HG02938 (cell line): ENCODE measurements around the gene PAF1.

Source experiments
- ATAC-seq: cut with Tn5 transposase; IDR thresholded peaks from one replicate; pipeline ENCODE4 v1.9.1; 2021; ENCODE audit warnings: mild to moderate bottlenecking, moderate library complexity; ENCODE audit not compliant: unreplicated experiment

Gene PAF1

GRCh38 chr19:39390751-39391437 is at the start of gene PAF1, which contains the start of gene MED29:
PAF1 (minus strand) TSS chr19:39391106; CDS start chr19:39390864, 242 bp downstream.
MED29 (plus strand) TSS chr19:39391378; CDS start chr19:39391423, 45 bp downstream.
- ATAC-seq = peak; percentile 93

GRCh38 chr19:39438270-39438934 is 47.5 kb upstream of the PAF1 start:
- no peak for ATAC-seq

GRCh38 chr19:39436350-39436716 is 45.4 kb upstream of the PAF1 start:
- no peak for ATAC-seq

- peak; percentile 60 for ATAC-seq
Measured at GRCh38 chr19:39435499-39436349, 44.8 kb upstream of the PAF1 start, which contains the start of gene RPS16. RPS16 (minus strand) TSS chr19:39435949; CDS start chr19:39435895, 54 bp downstream.

GRCh38 chr19:39434123-39435076 is 43.5 kb upstream of the PAF1 start:
- ATAC-seq = no peak

GRCh38 chr19:39433480-39434079 is 42.7 kb upstream of the PAF1 start:
- no peak for ATAC-seq

- no peak for ATAC-seq
Measured at GRCh38 chr19:39432677-39433025, 41.7 kb upstream of the PAF1 start.

- peak; percentile 51 for ATAC-seq
Measured at GRCh38 chr19:39430675-39431593, 40.0 kb upstream of the PAF1 start.

- no peak for ATAC-seq
Measured at GRCh38 chr19:39428283-39429112, 37.6 kb upstream of the PAF1 start.

GRCh38 chr19:39427707-39428106 is 36.8 kb upstream of the PAF1 start:
- no peak for ATAC-seq

GRCh38 chr19:39426170-39426569 is 35.3 kb upstream of the PAF1 start:
- ATAC-seq = no peak

- no peak for ATAC-seq
Measured at GRCh38 chr19:39425744-39426143, 34.8 kb upstream of the PAF1 start.

- no peak for ATAC-seq
Measured at GRCh38 chr19:39424934-39425333, 34.0 kb upstream of the PAF1 start.

GRCh38 chr19:39423258-39424086 is 32.6 kb upstream of the PAF1 start:
- no peak for ATAC-seq

GRCh38 chr19:39422020-39422419 is 31.1 kb upstream of the PAF1 start:
- no peak for ATAC-seq

GRCh38 chr19:39420769-39421168 is 29.9 kb upstream of the PAF1 start:
- ATAC-seq = no peak

- no peak for ATAC-seq
Measured at GRCh38 chr19:39419003-39419402, 28.1 kb upstream of the PAF1 start.
